Measurements from ENCODE around the gene PAK1IP1.
A peak's percentile ranks its signal among the peaks of the same experiment; 100 is the strongest.

- TF ChIP-seq ZBTB40 (IDR thresholded peaks at IDR 0.05; ENCODE audit: borderline replicate concordance) = peak; percentile 66; the same call in 1 of the 2 replicates
- TF ChIP-seq POLR2AphosphoS5 (IDR thresholded peaks at IDR 0.05; ENCODE audit: low read length) = peak; percentile 90
- TF ChIP-seq CTCF (IDR thresholded peaks at IDR 0.05 in 2 of 3, conservative IDR thresholded peaks at IDR 0.05 in 1 of 3; ENCODE audit: control insufficient read depth in 2 of 3, extremely low read depth in 1 of 3, insufficient read depth in 1 of 3, low read depth in 3 of 3, low read length in 3 of 3) = no peak
- peak; percentile 85 for TF ChIP-seq POLR2A (IDR thresholded peaks at IDR 0.05; ENCODE audit: low read depth, low read length)
Measured at GRCh38 chr6:10722820-10723566, 28.2 kb downstream of the PAK1IP1 start, which contains the start of gene TMEM14C.

All from GM12878 (cell line).